SK-N-MC (cell line): ENCODE data around the gene ALKBH4.
"Not testable (repeated sequence)": the region's sequence is repeated elsewhere in the genome, so short reads cannot be mapped to it uniquely, and the experiment has no call there.

Source experiments
- DNase-seq: peaks from one replicate; pipeline ENCODE4 v3.0.0-alpha.2; 2011; ENCODE audit warnings: low read depth, low spot score
- H3K27ac ChIP-seq: fragments of 200-600 bp; sonication (generic); 2 replicates; pipeline ENCODE4 v1.5.1; 2016; ENCODE audit warnings: mixed run types
- H3K36me3 ChIP-seq: fragments of 200-600 bp; sonication (generic); 2 replicates; pipeline ENCODE4 v1.6.1; 2017; ENCODE audit warnings: antibody characterized with exemption, low read length, mixed read lengths; ENCODE audit not compliant: insufficient read depth
- H3K4me3 ChIP-seq: fragments of 200-600 bp; sonication (generic); 2 replicates; pipeline ENCODE4 v1.5.1; 2016
- H3K9ac ChIP-seq: fragments of 200-600 bp; sonication (generic); 2 replicates; pipeline ENCODE4 v1.8.0; 2017; ENCODE audit warnings: mixed run types, mixed read lengths; ENCODE audit not compliant: insufficient read length
- H3K9me3 ChIP-seq: fragments of 200-600 bp; sonication (generic); 2 replicates; pipeline ENCODE4 v1.6.1; 2017; ENCODE audit warnings: low read depth, mild to moderate bottlenecking, antibody characterized with exemption, low read length, moderate library complexity, mixed read lengths

Gene ALKBH4

GRCh38 chr7:102493220-102493935 lies 28.7 kb upstream of the ALKBH4 start:
- not testable (repeated sequence) for H3K9me3 ChIP-seq, H3K9ac ChIP-seq, H3K4me3 ChIP-seq, H3K36me3 ChIP-seq, H3K27ac ChIP-seq, DNase-seq

GRCh38 chr7:102490529-102491075 lies 25.9 kb upstream of the ALKBH4 start:
- not testable (repeated sequence) for H3K27ac ChIP-seq, H3K4me3 ChIP-seq, H3K36me3 ChIP-seq, H3K9me3 ChIP-seq, H3K9ac ChIP-seq, DNase-seq

- H3K27ac ChIP-seq, H3K4me3 ChIP-seq, H3K9me3 ChIP-seq, H3K9ac ChIP-seq, H3K36me3 ChIP-seq, DNase-seq: not testable (repeated sequence)
These were observed 19.7 kb upstream of the ALKBH4 start for GRCh38 chr7:102484317-102484716.

- not testable (repeated sequence) for DNase-seq, H3K4me3 ChIP-seq, H3K9me3 ChIP-seq, H3K36me3 ChIP-seq, H3K27ac ChIP-seq, H3K9ac ChIP-seq
These were observed 17.3 kb upstream of the ALKBH4 start for GRCh38 chr7:102481962-102482361.

- not testable (repeated sequence) for H3K9me3 ChIP-seq, H3K9ac ChIP-seq, H3K36me3 ChIP-seq, DNase-seq, H3K27ac ChIP-seq, H3K4me3 ChIP-seq
These were observed 15.4 kb upstream of the ALKBH4 start for GRCh38 chr7:102479982-102480637.

GRCh38 chr7:102479209-102479584 lies 14.5 kb upstream of the ALKBH4 start:
- H3K9ac ChIP-seq, H3K9me3 ChIP-seq, H3K27ac ChIP-seq, H3K4me3 ChIP-seq, H3K36me3 ChIP-seq, DNase-seq: not testable (repeated sequence)

GRCh38 chr7:102478314-102479208 lies 13.9 kb upstream of the ALKBH4 start, which contains the start of gene POLR2J:
Gene POLR2J (minus strand): TSS chr7:102478922. CDS start chr7:102478860, 62 bp downstream.
- H3K27ac ChIP-seq, H3K9me3 ChIP-seq, H3K36me3 ChIP-seq: not testable (repeated sequence)
- peak; percentile 22 for DNase-seq
- Histone ChIP-seq H3K9ac (peak within 1 kb of the TSS; percentile 57), H3K4me3 (peak within 1 kb of the TSS; percentile 71)

GRCh38 chr7:102474736-102475435 lies 10.2 kb upstream of the ALKBH4 start:
- not testable (repeated sequence) for H3K4me3 ChIP-seq, H3K9ac ChIP-seq, H3K9me3 ChIP-seq, H3K27ac ChIP-seq, DNase-seq
- peaks cover 13% of the 10 kb centered on the region; the same call in 1 of the 2 replicates for H3K36me3 ChIP-seq

- H3K9me3 ChIP-seq, DNase-seq, H3K27ac ChIP-seq, H3K4me3 ChIP-seq, H3K9ac ChIP-seq: not testable (repeated sequence)
- peaks cover 13% of the 10 kb centered on the region; the same call in 1 of the 2 replicates for H3K36me3 ChIP-seq
These were observed 9.5 kb upstream of the ALKBH4 start for GRCh38 chr7:102474116-102474515.
